Measurements from ENCODE around the gene TLX3. TPM values are rescaled to one million over a fixed set of nuclear protein-coding genes. Genes with fewer than 3 reads are reported as not detected.

The TLX3 gene
- total and polyA plus RNA-seq, 2 of the 8 experiments (the other 6 are each of a cell fraction or from before 2014, with no cell fraction given): not detected

DNA sequence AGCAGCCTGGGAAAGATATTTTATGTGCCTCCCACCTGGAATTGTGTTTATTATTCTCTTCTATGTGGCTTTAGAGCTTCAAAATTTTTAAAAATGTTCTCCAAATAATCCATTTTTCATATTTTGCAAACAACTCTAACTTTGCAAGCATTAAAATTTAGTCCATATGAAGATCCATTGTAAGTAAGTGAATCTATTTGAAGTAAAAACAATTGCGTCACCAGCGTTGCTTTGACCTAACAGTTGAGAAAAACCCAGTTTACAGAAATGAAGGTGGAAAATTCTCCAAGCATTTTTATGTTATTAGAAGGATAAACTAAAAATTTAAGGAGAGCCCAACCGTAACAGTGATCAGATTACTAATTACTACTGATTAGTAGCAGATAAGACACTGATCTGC, 38.9 kb upstream of the TLX3 start (continued):
- TF ChIP-seq, protein P1, sequence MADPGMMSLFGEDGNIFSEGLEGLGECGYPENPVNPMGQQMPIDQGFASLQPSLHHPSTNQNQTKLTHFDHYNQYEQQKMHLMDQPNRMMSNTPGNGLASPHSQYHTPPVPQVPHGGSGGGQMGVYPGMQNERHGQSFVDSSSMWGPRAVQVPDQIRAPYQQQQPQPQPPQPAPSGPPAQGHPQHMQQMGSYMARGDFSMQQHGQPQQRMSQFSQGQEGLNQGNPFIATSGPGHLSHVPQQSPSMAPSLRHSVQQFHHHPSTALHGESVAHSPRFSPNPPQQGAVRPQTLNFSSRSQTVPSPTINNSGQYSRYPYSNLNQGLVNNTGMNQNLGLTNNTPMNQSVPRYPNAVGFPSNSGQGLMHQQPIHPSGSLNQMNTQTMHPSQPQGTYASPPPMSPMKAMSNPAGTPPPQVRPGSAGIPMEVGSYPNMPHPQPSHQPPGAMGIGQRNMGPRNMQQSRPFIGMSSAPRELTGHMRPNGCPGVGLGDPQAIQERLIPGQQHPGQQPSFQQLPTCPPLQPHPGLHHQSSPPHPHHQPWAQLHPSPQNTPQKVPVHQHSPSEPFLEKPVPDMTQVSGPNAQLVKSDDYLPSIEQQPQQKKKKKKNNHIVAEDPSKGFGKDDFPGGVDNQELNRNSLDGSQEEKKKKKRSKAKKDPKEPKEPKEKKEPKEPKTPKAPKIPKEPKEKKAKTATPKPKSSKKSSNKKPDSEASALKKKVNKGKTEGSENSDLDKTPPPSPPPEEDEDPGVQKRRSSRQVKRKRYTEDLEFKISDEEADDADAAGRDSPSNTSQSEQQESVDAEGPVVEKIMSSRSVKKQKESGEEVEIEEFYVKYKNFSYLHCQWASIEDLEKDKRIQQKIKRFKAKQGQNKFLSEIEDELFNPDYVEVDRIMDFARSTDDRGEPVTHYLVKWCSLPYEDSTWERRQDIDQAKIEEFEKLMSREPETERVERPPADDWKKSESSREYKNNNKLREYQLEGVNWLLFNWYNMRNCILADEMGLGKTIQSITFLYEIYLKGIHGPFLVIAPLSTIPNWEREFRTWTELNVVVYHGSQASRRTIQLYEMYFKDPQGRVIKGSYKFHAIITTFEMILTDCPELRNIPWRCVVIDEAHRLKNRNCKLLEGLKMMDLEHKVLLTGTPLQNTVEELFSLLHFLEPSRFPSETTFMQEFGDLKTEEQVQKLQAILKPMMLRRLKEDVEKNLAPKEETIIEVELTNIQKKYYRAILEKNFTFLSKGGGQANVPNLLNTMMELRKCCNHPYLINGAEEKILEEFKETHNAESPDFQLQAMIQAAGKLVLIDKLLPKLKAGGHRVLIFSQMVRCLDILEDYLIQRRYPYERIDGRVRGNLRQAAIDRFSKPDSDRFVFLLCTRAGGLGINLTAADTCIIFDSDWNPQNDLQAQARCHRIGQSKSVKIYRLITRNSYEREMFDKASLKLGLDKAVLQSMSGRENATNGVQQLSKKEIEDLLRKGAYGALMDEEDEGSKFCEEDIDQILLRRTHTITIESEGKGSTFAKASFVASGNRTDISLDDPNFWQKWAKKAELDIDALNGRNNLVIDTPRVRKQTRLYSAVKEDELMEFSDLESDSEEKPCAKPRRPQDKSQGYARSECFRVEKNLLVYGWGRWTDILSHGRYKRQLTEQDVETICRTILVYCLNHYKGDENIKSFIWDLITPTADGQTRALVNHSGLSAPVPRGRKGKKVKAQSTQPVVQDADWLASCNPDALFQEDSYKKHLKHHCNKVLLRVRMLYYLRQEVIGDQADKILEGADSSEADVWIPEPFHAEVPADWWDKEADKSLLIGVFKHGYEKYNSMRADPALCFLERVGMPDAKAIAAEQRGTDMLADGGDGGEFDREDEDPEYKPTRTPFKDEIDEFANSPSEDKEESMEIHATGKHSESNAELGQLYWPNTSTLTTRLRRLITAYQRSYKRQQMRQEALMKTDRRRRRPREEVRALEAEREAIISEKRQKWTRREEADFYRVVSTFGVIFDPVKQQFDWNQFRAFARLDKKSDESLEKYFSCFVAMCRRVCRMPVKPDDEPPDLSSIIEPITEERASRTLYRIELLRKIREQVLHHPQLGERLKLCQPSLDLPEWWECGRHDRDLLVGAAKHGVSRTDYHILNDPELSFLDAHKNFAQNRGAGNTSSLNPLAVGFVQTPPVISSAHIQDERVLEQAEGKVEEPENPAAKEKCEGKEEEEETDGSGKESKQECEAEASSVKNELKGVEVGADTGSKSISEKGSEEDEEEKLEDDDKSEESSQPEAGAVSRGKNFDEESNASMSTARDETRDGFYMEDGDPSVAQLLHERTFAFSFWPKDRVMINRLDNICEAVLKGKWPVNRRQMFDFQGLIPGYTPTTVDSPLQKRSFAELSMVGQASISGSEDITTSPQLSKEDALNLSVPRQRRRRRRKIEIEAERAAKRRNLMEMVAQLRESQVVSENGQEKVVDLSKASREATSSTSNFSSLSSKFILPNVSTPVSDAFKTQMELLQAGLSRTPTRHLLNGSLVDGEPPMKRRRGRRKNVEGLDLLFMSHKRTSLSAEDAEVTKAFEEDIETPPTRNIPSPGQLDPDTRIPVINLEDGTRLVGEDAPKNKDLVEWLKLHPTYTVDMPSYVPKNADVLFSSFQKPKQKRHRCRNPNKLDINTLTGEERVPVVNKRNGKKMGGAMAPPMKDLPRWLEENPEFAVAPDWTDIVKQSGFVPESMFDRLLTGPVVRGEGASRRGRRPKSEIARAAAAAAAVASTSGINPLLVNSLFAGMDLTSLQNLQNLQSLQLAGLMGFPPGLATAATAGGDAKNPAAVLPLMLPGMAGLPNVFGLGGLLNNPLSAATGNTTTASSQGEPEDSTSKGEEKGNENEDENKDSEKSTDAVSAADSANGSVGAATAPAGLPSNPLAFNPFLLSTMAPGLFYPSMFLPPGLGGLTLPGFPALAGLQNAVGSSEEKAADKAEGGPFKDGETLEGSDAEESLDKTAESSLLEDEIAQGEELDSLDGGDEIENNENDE (IDR thresholded peaks at IDR 0.05; ENCODE audit: insufficient replicate concordance, low read length): no peak
- TF ChIP-seq RFX5 (IDR thresholded peaks at IDR 0.05; ENCODE audit: borderline replicate concordance, low read depth, low read length) (no peak), CEBPB (IDR thresholded peaks at IDR 0.05; ENCODE audit: low read depth, low read length) (no peak), CHD2 (IDR thresholded peaks at IDR 0.05; ENCODE audit: low read length) (no peak), RBBP5 (IDR thresholded peaks at IDR 0.05; ENCODE audit: borderline replicate concordance, low read depth, low read length) (no peak), TCF12 (IDR thresholded peaks at IDR 0.05; ENCODE audit: low read depth, low read length) (no peak), SP2 (IDR thresholded peaks at IDR 0.05; ENCODE audit: low read length) (no peak)
- TF ChIP-seq, protein P2, sequence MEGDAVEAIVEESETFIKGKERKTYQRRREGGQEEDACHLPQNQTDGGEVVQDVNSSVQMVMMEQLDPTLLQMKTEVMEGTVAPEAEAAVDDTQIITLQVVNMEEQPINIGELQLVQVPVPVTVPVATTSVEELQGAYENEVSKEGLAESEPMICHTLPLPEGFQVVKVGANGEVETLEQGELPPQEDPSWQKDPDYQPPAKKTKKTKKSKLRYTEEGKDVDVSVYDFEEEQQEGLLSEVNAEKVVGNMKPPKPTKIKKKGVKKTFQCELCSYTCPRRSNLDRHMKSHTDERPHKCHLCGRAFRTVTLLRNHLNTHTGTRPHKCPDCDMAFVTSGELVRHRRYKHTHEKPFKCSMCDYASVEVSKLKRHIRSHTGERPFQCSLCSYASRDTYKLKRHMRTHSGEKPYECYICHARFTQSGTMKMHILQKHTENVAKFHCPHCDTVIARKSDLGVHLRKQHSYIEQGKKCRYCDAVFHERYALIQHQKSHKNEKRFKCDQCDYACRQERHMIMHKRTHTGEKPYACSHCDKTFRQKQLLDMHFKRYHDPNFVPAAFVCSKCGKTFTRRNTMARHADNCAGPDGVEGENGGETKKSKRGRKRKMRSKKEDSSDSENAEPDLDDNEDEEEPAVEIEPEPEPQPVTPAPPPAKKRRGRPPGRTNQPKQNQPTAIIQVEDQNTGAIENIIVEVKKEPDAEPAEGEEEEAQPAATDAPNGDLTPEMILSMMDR (IDR thresholded peaks at IDR 0.05; ENCODE audit: control extremely low read depth in 1 of 3, insufficient read depth in 1 of 3, low read depth in 1 of 3, low read length in 3 of 3): no peak
- TF ChIP-seq, protein P3, sequence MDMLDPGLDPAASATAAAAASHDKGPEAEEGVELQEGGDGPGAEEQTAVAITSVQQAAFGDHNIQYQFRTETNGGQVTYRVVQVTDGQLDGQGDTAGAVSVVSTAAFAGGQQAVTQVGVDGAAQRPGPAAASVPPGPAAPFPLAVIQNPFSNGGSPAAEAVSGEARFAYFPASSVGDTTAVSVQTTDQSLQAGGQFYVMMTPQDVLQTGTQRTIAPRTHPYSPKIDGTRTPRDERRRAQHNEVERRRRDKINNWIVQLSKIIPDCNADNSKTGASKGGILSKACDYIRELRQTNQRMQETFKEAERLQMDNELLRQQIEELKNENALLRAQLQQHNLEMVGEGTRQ (IDR thresholded peaks at IDR 0.05; ENCODE audit: low read length): no peak

Measured in H1 (cell line).